ENCODE results near the gene AGAP1. TPM values are rescaled to one million over a fixed set of nuclear protein-coding genes. Genes with fewer than 3 reads are reported as not detected.

Gene AGAP1
- total RNA-seq, 1 donor from 2014 or later: 36.2 TPM

DNA sequence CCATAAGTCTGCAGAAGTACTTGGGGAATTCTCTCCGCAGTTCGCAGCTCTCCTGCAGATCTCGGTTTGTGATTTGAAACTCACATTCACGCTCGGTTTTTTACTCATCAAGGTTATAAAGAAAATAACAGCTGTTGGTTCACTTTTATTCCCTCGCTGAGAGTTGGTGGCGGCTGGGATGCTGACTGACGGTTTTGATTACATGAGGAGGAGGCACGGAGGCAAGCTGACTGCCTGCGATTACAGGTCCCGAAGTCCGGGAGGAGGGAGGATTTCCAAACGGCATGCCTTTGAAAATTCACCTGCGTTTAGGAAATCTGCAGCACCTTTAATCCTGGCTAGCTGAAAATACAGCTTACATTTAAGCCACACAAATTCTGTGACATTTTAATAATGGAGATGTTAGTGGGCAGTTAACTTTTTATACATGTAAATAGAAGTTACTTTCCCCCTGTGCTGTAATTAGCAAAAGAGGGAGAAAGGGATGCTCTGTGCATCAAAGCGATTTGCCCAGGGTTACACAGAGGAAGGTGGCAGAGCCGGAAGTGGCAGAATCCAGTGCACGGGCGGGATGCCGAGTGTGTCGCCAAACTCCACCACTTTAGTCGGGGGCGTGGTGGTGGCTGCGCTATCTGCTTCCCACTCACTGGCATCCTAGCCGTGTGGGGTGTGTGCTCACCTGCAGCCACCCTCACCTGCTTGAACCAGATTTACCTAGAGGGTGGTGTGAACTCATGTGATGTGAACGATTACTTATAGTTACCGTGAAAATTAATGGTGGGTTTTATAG lies 14.7 kb downstream of the AGAP1 start:
- no peak for DNase-seq
- no peaks in the 10 kb centered on the region for H3K27me3 ChIP-seq (ENCODE audit: low read depth)
- peaks cover 41% of the 10 kb centered on the region for H3K4me1 ChIP-seq
- intact Hi-C loops (cut with DNase I): no loop called here
- ATAC-seq: no peak
- no peaks in the 10 kb centered on the region for H3K9me3 ChIP-seq
- no peak overlapping the region for H3K4me3 ChIP-seq
- no peaks in the 10 kb centered on the region for H3K36me3 ChIP-seq
- TF ChIP-seq, protein P1, sequence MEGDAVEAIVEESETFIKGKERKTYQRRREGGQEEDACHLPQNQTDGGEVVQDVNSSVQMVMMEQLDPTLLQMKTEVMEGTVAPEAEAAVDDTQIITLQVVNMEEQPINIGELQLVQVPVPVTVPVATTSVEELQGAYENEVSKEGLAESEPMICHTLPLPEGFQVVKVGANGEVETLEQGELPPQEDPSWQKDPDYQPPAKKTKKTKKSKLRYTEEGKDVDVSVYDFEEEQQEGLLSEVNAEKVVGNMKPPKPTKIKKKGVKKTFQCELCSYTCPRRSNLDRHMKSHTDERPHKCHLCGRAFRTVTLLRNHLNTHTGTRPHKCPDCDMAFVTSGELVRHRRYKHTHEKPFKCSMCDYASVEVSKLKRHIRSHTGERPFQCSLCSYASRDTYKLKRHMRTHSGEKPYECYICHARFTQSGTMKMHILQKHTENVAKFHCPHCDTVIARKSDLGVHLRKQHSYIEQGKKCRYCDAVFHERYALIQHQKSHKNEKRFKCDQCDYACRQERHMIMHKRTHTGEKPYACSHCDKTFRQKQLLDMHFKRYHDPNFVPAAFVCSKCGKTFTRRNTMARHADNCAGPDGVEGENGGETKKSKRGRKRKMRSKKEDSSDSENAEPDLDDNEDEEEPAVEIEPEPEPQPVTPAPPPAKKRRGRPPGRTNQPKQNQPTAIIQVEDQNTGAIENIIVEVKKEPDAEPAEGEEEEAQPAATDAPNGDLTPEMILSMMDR (IDR thresholded peaks at IDR 0.05): no peak
- no peak overlapping the region for H3K27ac ChIP-seq

- Histone ChIP-seq H3K27ac (no peak overlapping the region), H3K27me3 (ENCODE audit: low read depth) (no peaks in the 10 kb centered on the region), H3K4me3 (no peak overlapping the region), H3K4me1 (peaks cover 39% of the 10 kb centered on the region), H3K9me3 (no peaks in the 10 kb centered on the region), H3K36me3 (no peaks in the 10 kb centered on the region)
- DNase-seq: no peak
- TF ChIP-seq, protein P1 (IDR thresholded peaks at IDR 0.05): no peak
- ATAC-seq: no peak
- intact Hi-C loops (cut with DNase I): no loop called here
These were observed 16.5 kb downstream of the AGAP1 start for GRCh38 chr2:235510318-235510717.

DNA sequence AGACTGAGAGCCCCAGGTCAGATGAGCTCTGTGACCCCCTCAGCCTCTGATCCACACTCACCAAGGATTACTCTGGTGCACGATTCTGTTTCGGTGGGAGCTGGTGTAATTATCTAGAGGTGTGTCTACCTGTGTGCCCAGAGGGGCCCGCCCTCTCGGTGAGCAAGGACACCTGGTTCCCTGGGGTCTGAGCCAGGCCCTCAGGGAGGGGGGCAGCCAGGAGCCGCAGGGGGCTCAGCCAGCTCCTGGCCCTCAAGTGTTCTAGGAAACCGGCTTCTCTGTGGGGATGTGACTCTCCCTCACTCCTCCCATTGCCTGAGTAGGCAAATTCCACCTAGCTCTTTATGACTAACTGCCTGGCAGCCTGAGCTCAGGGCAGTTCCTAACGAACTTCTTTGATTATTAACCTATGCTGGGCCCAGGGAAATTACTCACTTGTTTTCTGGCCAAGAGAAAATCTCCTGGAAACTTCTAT lies 17.4 kb downstream of the AGAP1 start:
- peak; percentile 90 to 93 for ATAC-seq
- H3K36me3 ChIP-seq: no peaks in the 10 kb centered on the region
- TF ChIP-seq, protein P1 (IDR thresholded peaks at IDR 0.05): no peak
- peaks cover 34% of the 10 kb centered on the region for H3K4me1 ChIP-seq
- intact Hi-C loops (cut with DNase I): no loop called here
- DNase-seq: peak; percentile 63
- no peaks in the 10 kb centered on the region for H3K27me3 ChIP-seq (ENCODE audit: low read depth)
- no peaks in the 10 kb centered on the region for H3K9me3 ChIP-seq
- no peak overlapping the region for H3K4me3 ChIP-seq
- no peak overlapping the region for H3K27ac ChIP-seq

DNA sequence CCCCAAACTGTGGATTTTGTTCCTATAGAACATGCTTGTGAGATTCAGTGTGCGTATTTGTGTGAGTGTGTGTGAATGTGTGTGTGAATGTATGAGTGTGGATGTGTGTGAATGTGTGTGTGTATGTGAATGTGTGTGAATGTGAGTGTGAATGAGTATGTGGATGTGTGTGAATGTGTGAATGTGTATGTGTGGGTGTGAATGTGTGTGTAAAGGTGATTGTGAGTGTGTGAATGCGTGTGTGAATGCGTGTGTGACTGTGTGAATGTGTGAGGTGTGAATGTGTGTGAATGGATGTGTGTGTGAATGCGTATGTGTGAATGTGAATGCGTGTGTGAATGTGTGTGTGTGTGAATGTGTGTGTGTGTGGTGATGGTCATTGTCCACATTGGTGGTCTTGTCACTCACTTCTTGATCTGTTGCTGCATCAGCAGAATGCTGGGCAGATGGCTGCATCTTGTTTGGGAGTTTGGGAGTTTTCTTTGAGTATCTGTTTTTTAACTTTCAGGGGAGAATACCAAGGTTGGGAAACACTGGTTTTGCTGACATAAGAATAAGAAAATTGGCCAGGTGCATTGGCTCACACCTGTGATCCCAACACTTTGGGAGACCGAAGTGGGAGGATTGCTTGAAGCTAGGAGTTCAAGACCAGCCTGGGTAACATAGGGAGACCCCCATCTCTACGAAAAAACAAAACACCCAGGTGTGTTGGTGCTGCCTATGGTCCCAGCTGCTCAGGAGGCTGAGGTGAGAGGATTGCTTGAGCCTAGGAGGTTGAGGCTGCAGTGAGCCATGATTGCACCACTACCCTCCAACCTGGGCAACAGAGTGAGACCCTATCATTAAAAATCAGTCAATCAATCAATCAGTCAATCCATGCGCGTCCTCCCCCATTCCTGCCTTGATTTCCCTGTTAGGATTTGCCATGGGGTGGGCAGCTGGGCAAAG lies 18.2 kb downstream of the AGAP1 start:
- Histone ChIP-seq H3K9me3 (no peaks in the 10 kb centered on the region), H3K4me1 (peaks cover 26% of the 10 kb centered on the region), H3K27ac (no peak overlapping the region), H3K27me3 (ENCODE audit: low read depth) (no peaks in the 10 kb centered on the region), H3K36me3 (no peaks in the 10 kb centered on the region), H3K4me3 (no peak overlapping the region)
- ATAC-seq: no peak
- no peak for DNase-seq
- TF ChIP-seq, protein P1 (IDR thresholded peaks at IDR 0.05): no peak
- intact Hi-C loops (cut with DNase I): no loop called here

DNA sequence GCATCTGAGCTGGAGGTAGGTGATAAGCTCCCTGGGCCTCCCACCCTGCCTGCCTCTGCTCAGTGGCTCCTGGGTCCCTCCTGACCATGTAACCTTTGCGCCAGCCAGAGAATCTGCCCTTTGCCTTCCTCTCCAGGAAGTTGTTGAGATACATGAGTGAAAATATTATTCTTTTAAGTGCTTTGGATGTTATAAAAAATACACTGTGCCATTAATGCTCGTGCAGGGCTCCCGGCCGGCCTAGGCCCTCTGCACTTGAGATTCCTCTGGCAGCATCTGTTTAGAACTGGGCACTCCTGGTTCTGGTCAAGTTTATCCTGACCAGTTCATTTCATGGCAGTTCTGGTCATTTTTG lies 18.8 kb downstream of the AGAP1 start:
- no peaks in the 10 kb centered on the region for H3K36me3 ChIP-seq
- ATAC-seq (no peak), DNase-seq (no peak)
- H3K27ac ChIP-seq: no peak overlapping the region
- H3K4me1 ChIP-seq: peaks cover 23% of the 10 kb centered on the region
- H3K27me3 ChIP-seq (ENCODE audit: low read depth): no peaks in the 10 kb centered on the region
- H3K4me3 ChIP-seq: no peak overlapping the region
- intact Hi-C loops (cut with DNase I): no loop called here
- H3K9me3 ChIP-seq: no peaks in the 10 kb centered on the region
- TF ChIP-seq, protein P1 (IDR thresholded peaks at IDR 0.05): no peak

Measured in lower lobe of right lung (tissue), 2 donors.